GM13976 (cell line): ENCODE results near the gene ATP2B2.

Source experiments
- DNase-seq: peaks from one replicate; pipeline ENCODE4 v3.0.0; 2012; ENCODE audit warnings: low spot score
- CTCF ChIP-seq: IDR thresholded peaks from 2 replicates; pipeline ENCODE4 v1.5.1; 2012; ENCODE audit warnings: borderline replicate concordance, mild to moderate bottlenecking; ENCODE audit not compliant: insufficient read depth; ENCODE audit errors: extremely low read depth, missing control alignments, control extremely low read depth
- in situ Hi-C: fragments of 300-500 bp; cut with MboI; formaldehyde crosslinking; loops from one replicate; pipeline ENCODE4 v1.12.0; 2022; ENCODE audit warnings: low sequenced_read_pairs, mixed read lengths, inconsistent platforms; ENCODE audit not compliant: unreplicated experiment

The ATP2B2 gene

GRCh38 chr3:10508619-10509260 lies 3.4 kb upstream of the ATP2B2 start:
- no peak for TF ChIP-seq CTCF
- no peak for DNase-seq
- in situ Hi-C loops = no loop called here

- no peak for TF ChIP-seq CTCF
- DNase-seq = no peak
- in situ Hi-C loops = no loop called here
Measured at GRCh38 chr3:10508235-10508618, 2.8 kb upstream of the ATP2B2 start.

GRCh38 chr3:10507331-10507730 lies 1.9 kb upstream of the ATP2B2 start:
- DNase-seq = no peak

GRCh38 chr3:10506696-10507095 lies 1.3 kb upstream of the ATP2B2 start:
- no peak for DNase-seq
- TF ChIP-seq CTCF = no peak
- in situ Hi-C loops = no loop called here

More at GRCh38 chr3:10507331-10507730, 1.9 kb upstream of the ATP2B2 start:
- in situ Hi-C loops = no loop called here
- no peak for TF ChIP-seq CTCF

- in situ Hi-C loops = no loop called here
- TF ChIP-seq CTCF = no peak
- DNase-seq = no peak
Measured at GRCh38 chr3:10505791-10506585, 602 bp upstream of the ATP2B2 start.

- no peak for DNase-seq
- in situ Hi-C loops = no loop called here
- no peak for TF ChIP-seq CTCF
Measured at GRCh38 chr3:10504171-10505049, 976 bp downstream of the ATP2B2 start.
